ENCODE results near the gene SCARF2. TPM values are rescaled to one million over a fixed set of nuclear protein-coding genes. Genes with fewer than 3 reads are reported as not detected.

SCARF2 gene
- total and polyA plus RNA-seq, 5 donors from 2014 or later, result 0.70 to 6.9 (median 1.5) TPM

DNA sequence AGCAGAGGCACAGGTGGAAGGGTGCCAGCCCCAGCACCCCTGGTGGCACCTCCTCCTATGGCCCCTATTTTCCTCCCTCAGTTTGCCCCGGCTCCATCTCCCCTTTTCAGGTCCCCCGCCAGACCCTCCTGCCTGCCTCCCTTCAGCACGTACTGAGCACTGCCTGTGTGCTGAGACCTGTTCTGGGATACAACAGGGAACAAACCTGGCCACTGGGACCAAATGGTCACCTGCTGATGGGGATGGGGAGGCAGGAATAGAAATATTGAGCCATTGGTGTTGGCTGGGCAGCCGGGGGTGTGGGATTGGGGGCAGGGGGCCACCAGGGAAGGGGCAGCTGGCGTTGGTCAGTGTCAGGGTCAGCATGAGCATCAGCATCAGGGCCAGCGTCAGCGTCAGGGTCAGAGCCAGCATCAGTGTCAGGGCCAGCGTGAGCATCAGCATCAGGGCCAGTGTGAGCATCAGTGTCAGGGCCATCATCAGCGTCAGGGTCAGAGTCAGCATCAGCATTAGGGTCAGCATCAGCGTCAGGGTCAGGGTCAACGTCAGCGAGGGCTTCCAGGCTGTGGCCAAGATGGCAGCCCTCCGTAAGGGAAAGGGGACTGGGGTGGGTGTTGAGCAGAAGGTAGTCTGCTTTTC is 36.1 kb downstream of the SCARF2 start:
- no peaks in the 10 kb centered on the region for H3K4me1 ChIP-seq (ENCODE audit: control insufficient read depth, insufficient read depth, low read length, poor library complexity, severe bottlenecking)
- peaks cover 5 to 26% (median 13%) of the 10 kb centered on the region in 4 donors for H3K4me1 Mint-ChIP-seq
- no peak for ATAC-seq (ENCODE audit: low read depth in 2 of 2)
- H3K27ac ChIP-seq (ENCODE audit: insufficient read depth, low read length, poor library complexity, severe bottlenecking), result no peak overlapping the region
- H3K36me3 ChIP-seq (ENCODE audit: control insufficient read depth, insufficient read depth, low read length), result peaks cover 14% of the 10 kb centered on the region
- no peaks in the 10 kb centered on the region for H3K27me3 ChIP-seq (ENCODE audit: control insufficient read depth, insufficient read depth, low read length)
- H3K9me3 Mint-ChIP-seq, result peaks cover 0 to 2% (median 0%) of the 10 kb centered on the region in 7 donors
- no peak for DNase-seq
- H3K27me3 Mint-ChIP-seq, result no peaks in the 10 kb centered on the region
- peaks cover 21% of the 10 kb centered on the region for H3K36me3 Mint-ChIP-seq
- no peaks in the 10 kb centered on the region for H3K9me3 ChIP-seq (ENCODE audit: control insufficient read depth in 2 of 2, low read length in 2 of 2)
- H3K4me3 Mint-ChIP-seq, result no peak overlapping the region
- H3K4me3 ChIP-seq (ENCODE audit: low read depth, low read length), result no peak overlapping the region
- no peak overlapping the region for H3K27ac Mint-ChIP-seq

DNA sequence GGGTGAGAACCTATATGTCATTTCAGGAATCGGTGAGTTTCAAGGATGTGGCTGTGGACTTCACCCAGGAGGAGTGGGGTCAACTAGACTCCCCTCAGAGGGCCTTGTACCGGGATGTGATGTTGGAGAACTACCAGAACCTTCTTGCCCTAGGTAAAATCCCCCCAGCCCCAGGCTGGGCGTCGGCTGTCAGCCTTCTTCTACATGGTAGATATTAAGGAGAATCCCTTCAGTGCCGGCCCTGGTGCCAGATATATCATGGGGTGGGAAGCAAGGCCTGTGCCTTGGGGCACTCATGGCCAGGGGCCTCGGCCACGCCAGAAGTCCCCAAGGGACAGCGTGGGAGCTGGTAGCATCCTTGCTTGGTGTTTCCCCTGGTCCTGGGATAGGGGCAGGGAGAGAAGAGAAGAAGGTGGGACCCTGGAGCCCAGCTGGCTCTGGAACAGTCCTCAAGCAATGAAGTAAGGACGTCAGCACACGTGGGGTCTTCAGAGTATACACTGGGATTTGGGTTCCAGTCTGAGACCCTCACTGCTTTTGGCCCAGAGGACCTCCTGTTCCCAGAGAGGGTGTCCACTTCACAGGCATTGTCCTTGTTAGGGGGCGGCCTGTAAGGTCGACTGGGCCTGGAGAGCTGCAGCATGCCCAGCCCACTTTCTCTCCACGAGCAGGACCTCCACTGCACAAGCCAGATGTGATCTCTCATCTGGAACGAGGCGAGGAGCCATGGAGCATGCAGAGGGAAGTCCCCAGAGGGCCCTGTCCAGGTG is 36.8 kb downstream of the SCARF2 start:
- Histone ChIP-seq H3K27me3 (ENCODE audit: control insufficient read depth, insufficient read depth, low read length) (no peaks in the 10 kb centered on the region), H3K27ac (ENCODE audit: insufficient read depth, low read length, poor library complexity, severe bottlenecking) (no peak overlapping the region), H3K4me3 (ENCODE audit: low read depth, low read length) (no peak overlapping the region), H3K36me3 (ENCODE audit: control insufficient read depth, insufficient read depth, low read length) (peaks cover 10% of the 10 kb centered on the region), H3K9me3 (ENCODE audit: control insufficient read depth in 2 of 2, low read length in 2 of 2) (no peaks in the 10 kb centered on the region), H3K4me1 (ENCODE audit: control insufficient read depth, insufficient read depth, low read length, poor library complexity, severe bottlenecking) (peaks cover under 1% of the 10 kb centered on the region)
- peaks cover 10 to 33% (median 18%) of the 10 kb centered on the region in 4 donors for H3K4me1 Mint-ChIP-seq
- no peaks in the 10 kb centered on the region for H3K27me3 Mint-ChIP-seq
- H3K27ac Mint-ChIP-seq, result no peak overlapping the region
- no peak for DNase-seq
- peaks cover 19% of the 10 kb centered on the region for H3K36me3 Mint-ChIP-seq
- no peak for ATAC-seq (ENCODE audit: low read depth in 2 of 2)
- H3K9me3 Mint-ChIP-seq, result peaks cover 0 to 2% (median 0%) of the 10 kb centered on the region in 7 donors
- H3K4me3 Mint-ChIP-seq, result no peak overlapping the region

DNA sequence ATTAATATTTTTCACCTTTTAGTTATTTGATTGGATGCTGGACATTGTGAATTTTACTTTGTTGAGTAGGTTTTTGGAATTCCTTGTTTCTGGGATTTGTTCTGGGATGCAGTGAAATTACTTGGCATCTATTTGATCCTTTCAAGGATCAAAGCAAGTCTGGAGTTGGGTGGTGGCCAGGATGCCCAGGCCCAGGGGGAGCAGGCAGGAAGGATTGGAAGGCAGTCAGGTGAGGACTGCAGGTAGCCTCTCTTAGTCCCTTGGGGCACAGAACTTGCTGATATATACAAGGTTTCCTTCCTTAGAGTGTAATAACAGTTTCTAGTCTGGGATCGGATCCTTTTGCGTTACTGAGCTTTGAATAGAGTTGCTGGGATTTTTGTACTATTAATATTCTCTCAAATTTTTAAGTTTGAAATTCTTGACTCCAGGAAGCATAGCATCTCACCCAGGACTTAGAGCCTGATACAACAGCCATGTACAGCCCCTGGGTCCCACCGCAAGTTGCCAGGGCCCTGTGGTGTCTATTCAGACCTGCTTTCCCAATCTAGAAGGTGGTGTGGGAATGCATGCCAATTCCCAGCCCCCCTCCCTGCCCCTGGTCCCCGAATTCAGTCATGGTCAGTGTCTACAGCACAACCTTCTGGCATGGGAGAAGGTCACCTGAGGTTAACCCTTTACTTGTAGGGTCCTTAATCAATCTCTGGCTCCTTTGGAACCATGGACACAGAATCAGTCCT is 37.6 kb downstream of the SCARF2 start:
- H3K4me1 ChIP-seq (ENCODE audit: control insufficient read depth, insufficient read depth, low read length, poor library complexity, severe bottlenecking), result peaks cover 8% of the 10 kb centered on the region
- Mint-ChIP-seq H3K4me3 (no peak overlapping the region), H3K9me3 (peaks cover 0 to 2% (median 0%) of the 10 kb centered on the region in 7 donors), H3K27ac (no peak overlapping the region), H3K36me3 (peaks cover 17% of the 10 kb centered on the region), H3K4me1 (peaks cover 10 to 40% (median 24%) of the 10 kb centered on the region in 4 donors), H3K27me3 (no peaks in the 10 kb centered on the region)
- no peaks in the 10 kb centered on the region for H3K27me3 ChIP-seq (ENCODE audit: control insufficient read depth, insufficient read depth, low read length)
- no peaks in the 10 kb centered on the region for H3K9me3 ChIP-seq (ENCODE audit: control insufficient read depth in 2 of 2, low read length in 2 of 2)
- DNase-seq (no peak), ATAC-seq (ENCODE audit: low read depth in 2 of 2) (no peak)
- H3K27ac ChIP-seq (ENCODE audit: insufficient read depth, low read length, poor library complexity, severe bottlenecking), result no peak overlapping the region
- H3K36me3 ChIP-seq (ENCODE audit: control insufficient read depth, insufficient read depth, low read length), result peaks cover 7% of the 10 kb centered on the region
- H3K4me3 ChIP-seq (ENCODE audit: low read depth, low read length), result no peak overlapping the region

DNA sequence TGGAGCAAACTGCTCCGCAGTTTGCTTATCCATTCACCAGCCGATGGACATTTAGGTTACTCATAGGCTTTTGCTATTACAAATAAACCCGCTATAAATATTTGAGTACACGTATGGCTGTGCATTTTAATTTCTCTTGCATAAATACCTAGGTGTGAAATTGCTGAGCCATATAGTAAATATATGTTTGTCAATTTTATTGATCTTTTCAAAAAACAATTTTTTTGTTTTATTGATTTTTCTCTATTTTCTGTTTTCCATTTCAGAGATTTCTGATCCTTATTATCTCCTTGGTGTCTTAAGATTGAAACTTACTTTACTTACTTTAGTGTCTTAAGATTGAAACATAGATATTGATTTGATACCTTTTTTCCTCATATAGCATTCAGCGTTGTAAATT is 39.2 kb downstream of the SCARF2 start:
- no peaks in the 10 kb centered on the region for H3K27me3 Mint-ChIP-seq
- H3K36me3 Mint-ChIP-seq, result peaks cover 9% of the 10 kb centered on the region
- H3K4me1 Mint-ChIP-seq, result peaks cover 7 to 44% (median 27%) of the 10 kb centered on the region in 4 donors
- peaks cover 0 to under 1% (median 0%) of the 10 kb centered on the region in 7 donors for H3K9me3 Mint-ChIP-seq
- no peak for DNase-seq
- peaks cover 7% of the 10 kb centered on the region for H3K36me3 ChIP-seq (ENCODE audit: control insufficient read depth, insufficient read depth, low read length)
- no peaks in the 10 kb centered on the region for H3K9me3 ChIP-seq (ENCODE audit: control insufficient read depth in 2 of 2, low read length in 2 of 2)
- peaks cover 20% of the 10 kb centered on the region for H3K4me1 ChIP-seq (ENCODE audit: control insufficient read depth, insufficient read depth, low read length, poor library complexity, severe bottlenecking)
- no peak overlapping the region for H3K4me3 ChIP-seq (ENCODE audit: low read depth, low read length)
- no peaks in the 10 kb centered on the region for H3K27me3 ChIP-seq (ENCODE audit: control insufficient read depth, insufficient read depth, low read length)
- H3K27ac ChIP-seq (ENCODE audit: insufficient read depth, low read length, poor library complexity, severe bottlenecking), result no peak overlapping the region
- no peak overlapping the region for H3K27ac Mint-ChIP-seq
- no peak for ATAC-seq (ENCODE audit: low read depth in 2 of 2)
- H3K4me3 Mint-ChIP-seq, result peak overlapping the region in 1 of 4 donors; percentile 9

DNA sequence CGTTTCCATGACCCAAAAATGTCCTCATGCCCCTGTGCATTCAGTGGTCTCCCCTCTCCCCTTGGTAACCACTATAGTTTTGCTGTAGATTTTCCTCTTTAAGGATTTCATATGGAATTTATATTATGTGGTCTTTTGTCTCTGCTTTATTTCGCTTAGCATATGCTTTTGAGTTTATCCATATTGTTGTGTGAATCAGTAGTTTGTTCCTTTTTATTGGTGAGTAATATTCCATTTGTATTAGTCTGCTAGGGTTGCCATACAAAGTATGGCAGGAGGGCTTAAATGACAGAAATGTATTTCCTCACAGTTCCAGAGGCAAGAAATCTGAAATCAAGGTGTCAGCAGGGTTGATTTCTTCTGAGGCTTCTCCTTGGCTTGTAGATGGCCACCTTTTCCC is 40.1 kb downstream of the SCARF2 start:
- ATAC-seq (ENCODE audit: low read depth in 2 of 2) (no peak), DNase-seq (no peak)
- Histone ChIP-seq H3K4me3 (ENCODE audit: low read depth, low read length) (no peak overlapping the region), H3K27me3 (ENCODE audit: control insufficient read depth, insufficient read depth, low read length) (no peaks in the 10 kb centered on the region), H3K36me3 (ENCODE audit: control insufficient read depth, insufficient read depth, low read length) (peaks cover 7% of the 10 kb centered on the region), H3K27ac (ENCODE audit: insufficient read depth, low read length, poor library complexity, severe bottlenecking) (no peak overlapping the region), H3K9me3 (ENCODE audit: control insufficient read depth in 2 of 2, low read length in 2 of 2) (no peaks in the 10 kb centered on the region), H3K4me1 (ENCODE audit: control insufficient read depth, insufficient read depth, low read length, poor library complexity, severe bottlenecking) (peaks cover 24% of the 10 kb centered on the region)
- Mint-ChIP-seq H3K9me3 (no peaks in the 10 kb centered on the region), H3K27me3 (no peaks in the 10 kb centered on the region), H3K4me3 (peak overlapping the region in 2 of 4 donors; percentile 2 to 72), H3K36me3 (peaks cover 4% of the 10 kb centered on the region), H3K4me1 (peaks cover 7 to 41% (median 22%) of the 10 kb centered on the region in 4 donors), H3K27ac (peak overlapping the region in 1 of 3 donors; percentile 51)

DNA sequence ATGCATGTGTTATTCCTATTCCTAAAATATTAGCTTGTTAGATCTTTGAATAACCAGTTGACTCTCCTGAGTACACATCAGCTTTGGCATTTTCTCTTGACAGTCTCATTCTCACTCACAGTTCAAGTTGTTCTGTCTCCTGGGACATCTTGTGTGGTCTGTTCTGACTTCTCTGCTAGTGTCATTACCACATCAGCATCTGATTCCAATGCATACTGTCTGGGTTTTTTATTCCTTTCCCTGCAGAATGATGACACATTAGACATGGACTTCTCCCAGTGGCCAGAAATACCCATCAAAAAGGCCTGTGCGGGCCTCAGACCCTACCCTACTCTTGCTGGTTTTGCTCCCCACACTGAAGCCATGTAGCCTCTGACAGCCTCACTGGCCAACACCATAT is 41.0 kb downstream of the SCARF2 start:
- Histone ChIP-seq H3K4me3 (ENCODE audit: low read depth, low read length) (no peak overlapping the region), H3K36me3 (ENCODE audit: control insufficient read depth, insufficient read depth, low read length) (no peaks in the 10 kb centered on the region), H3K27ac (ENCODE audit: insufficient read depth, low read length, poor library complexity, severe bottlenecking) (no peak overlapping the region), H3K4me1 (ENCODE audit: control insufficient read depth, insufficient read depth, low read length, poor library complexity, severe bottlenecking) (peaks cover 24% of the 10 kb centered on the region), H3K27me3 (ENCODE audit: control insufficient read depth, insufficient read depth, low read length) (no peaks in the 10 kb centered on the region), H3K9me3 (ENCODE audit: control insufficient read depth in 2 of 2, low read length in 2 of 2) (no peaks in the 10 kb centered on the region)
- Mint-ChIP-seq H3K27me3 (no peaks in the 10 kb centered on the region), H3K9me3 (no peaks in the 10 kb centered on the region), H3K36me3 (peaks cover 4% of the 10 kb centered on the region), H3K4me3 (peak overlapping the region; percentile 7 to 72 (median 42)), H3K27ac (no peak overlapping the region), H3K4me1 (peaks cover 7 to 41% (median 22%) of the 10 kb centered on the region in 4 donors)
- ATAC-seq (ENCODE audit: low read depth in 2 of 2) (no peak), DNase-seq (no peak)

DNA sequence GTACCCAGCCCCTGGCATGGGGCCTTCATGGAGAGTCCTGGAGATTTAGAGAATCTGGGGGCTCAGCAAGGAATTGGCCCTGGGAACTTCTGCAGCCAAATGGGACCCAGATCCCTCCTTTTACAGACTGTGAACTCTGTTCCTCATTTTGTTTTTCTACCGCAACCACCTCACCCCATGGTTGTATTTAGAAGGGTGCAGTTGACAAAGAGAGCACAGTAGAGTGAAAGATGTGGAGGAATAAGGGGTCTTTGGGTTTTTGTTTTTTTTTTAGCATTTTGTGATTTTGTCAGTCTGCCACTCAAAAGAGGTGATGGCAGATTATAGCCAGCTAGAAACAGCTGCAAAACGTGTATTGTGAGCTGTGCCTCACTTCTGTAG is 41.7 kb downstream of the SCARF2 start:
- no peaks in the 10 kb centered on the region for H3K36me3 ChIP-seq (ENCODE audit: control insufficient read depth, insufficient read depth, low read length)
- Mint-ChIP-seq H3K4me3 (peak overlapping the region; percentile 72 to 92 (median 90)), H3K9me3 (no peaks in the 10 kb centered on the region), H3K4me1 (peaks cover 7 to 41% (median 22%) of the 10 kb centered on the region in 4 donors), H3K27ac (peak overlapping the region in 1 of 3 donors; percentile 32), H3K27me3 (no peaks in the 10 kb centered on the region), H3K36me3 (peaks cover 4% of the 10 kb centered on the region)
- H3K4me3 ChIP-seq (ENCODE audit: low read depth, low read length), result no peak overlapping the region
- ATAC-seq (ENCODE audit: low read depth in 2 of 2), result no peak
- H3K4me1 ChIP-seq (ENCODE audit: control insufficient read depth, insufficient read depth, low read length, poor library complexity, severe bottlenecking), result peaks cover 24% of the 10 kb centered on the region
- DNase-seq, result no peak
- no peaks in the 10 kb centered on the region for H3K27me3 ChIP-seq (ENCODE audit: control insufficient read depth, insufficient read depth, low read length)
- no peak overlapping the region for H3K27ac ChIP-seq (ENCODE audit: insufficient read depth, low read length, poor library complexity, severe bottlenecking)
- H3K9me3 ChIP-seq (ENCODE audit: control insufficient read depth in 2 of 2, low read length in 2 of 2), result no peaks in the 10 kb centered on the region
